Hematopoietic multipotent progenitor cell treated with erythropoietin and hydrocortisone succinate and interleukin-3 and kit ligand, for 4 days (in vitro differentiated cells): Measurements from ENCODE around the gene ATP10A.
"Not testable (repeated sequence)": the region's sequence is repeated elsewhere in the genome, so short reads cannot be mapped to it uniquely, and the experiment has no call there.

Source experiments
- DNase-seq: peaks from one replicate; pipeline ENCODE4 v3.0.0-alpha.2; 2015

The ATP10A gene

DNA sequence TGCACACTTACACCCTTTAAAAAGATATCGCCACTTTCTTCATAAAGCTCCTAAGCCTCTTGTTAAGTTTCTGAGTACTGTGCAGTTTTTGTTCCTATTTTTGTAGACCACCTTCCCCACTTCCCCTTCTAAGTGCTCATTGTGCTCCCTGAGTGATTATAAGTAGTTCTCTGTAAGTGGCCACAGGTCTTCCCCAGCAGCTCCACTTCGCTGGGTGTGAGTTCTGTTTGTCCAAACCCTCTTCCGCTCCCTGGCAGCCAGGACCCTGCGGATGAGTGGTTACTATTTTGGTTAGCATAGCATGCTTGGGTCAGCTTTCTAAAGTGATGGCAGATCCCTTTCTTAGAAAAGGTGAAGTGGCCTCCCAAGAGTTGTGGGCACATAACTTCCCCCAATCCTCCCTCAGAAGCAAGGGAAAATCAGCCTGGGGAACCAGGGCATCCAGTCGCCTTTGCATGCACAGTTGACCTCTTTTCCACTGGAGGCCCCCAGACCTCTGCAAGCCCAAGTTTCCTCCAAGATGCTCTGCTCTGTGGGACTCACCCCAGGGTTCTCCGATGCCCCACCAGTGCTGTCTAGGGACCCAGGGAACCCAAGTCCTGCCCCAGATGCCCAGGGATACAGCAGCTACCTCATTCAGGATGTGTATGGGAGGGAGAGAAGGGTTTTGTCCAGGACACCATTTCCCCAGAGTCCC, 69.6 kb downstream of the ATP10A start:
- peak; percentile 77 for DNase-seq

DNA sequence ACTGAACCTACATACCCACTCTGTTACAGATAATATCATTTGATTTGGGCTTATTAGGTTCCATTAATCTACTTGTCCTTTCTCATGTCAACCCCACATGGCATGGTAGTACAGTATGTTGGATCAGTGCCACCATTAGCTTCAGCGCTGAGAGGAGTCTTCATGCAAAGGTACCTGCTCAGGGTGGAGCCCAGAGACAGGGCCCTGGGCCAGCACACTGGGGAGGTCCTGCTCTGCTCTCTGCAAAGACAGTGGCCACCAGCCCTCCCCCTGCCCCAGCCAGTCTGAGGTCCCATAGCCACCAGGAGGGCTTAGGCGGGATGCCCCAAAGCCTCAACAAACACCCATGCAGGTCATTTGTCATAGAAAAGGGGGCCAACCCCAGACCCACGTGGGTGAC, 71.0 kb downstream of the ATP10A start:
- no peak for DNase-seq

DNA sequence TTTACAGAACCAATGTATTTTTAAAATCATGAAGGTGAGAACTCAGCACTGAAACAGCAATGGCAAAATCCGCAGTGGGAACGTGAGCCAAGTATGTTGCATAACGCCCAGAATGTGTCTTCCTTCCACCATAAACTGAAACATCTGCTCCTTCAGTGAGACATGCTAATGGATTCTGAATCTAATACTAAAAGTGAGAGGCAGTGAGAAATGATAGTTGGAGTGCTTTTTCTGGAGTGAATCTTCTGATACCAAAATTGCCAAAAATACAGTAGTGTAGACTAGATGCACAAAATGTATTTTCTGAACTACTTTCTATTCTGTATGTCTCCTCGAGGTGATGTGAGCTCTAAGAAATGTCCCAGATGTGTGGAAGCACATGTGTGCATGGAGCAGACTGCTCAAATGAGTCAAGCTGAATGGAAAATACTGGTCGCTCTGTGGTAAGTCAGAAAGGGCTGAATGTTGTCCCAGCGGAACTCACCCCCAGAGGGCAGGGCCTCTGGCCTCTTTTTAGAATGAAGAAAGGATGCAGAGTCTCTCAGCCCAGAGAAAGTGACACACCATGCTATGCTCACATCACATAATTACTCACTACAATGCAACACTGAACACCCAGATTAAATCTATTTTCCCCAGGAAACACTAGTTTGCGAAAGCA, 73.0 kb downstream of the ATP10A start:
- no peak for DNase-seq

DNA sequence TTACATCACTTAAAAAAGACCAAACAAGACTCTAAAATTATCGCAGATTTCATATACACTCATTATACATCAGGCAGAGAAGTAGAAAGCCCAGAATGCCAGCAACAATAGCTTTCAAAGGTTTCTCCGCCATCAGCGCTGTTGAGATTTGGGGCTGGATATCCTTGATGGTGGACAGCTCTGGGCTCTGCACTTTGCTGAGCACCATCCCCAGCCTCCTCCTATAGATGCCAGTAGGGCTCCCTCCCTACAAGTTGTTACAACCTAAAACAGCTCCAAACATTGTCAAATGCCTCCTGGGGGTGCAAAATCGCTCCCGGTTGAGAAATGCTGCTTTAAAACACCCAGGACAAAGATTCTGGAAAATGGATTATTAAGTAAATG, 73.5 kb downstream of the ATP10A start:
- DNase-seq: no peak

DNA sequence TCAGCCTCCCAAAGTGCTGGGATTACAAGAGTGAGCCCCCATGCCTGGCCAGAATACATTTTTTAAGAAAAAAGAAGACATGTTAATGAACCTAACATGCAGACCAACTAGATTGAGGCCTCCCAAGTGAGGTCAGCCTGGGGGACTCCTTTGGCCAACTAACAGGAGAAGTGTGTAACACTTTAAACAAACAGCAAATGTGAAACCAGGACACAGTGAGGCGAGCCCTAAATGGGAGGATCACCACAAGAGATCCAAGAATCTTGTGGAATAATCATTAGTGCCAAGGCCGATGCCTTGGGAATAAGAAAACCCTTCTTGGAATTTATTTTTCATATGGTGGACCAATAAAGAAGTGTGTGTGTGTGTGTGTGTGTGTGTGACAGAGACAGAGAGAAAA, 73.9 kb downstream of the ATP10A start:
- DNase-seq: no peak

DNA sequence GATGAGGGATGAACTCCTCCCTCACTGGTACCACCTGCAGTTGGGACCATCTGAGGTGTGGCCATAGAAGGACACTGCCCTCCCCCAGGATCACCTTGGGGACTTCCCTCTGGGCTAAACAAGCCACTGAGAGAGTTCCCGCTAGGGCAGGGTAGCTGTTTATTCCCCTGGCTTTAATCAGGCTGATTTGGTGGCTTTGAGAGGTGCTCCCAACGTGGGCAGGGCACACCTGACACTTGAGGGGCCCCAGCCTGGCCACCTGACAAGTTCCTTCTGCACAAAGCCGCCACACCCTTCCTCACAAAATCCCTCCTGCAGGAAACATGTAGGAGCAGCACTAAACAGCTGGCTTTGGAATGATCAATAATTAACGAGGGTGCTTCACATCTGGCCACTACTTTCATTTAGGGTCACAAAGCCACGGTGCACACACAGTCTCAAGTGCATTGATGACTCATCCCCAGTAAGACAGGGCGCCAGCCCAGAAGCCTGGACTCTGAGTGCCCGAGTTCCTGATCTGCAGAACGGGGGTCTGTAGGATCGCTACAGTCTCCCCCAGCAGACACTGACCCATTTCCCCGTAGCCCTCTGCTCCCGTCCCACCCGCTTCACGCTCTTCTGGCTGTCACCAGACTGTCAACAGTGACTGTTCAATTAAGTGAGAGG, 75.1 kb downstream of the ATP10A start:
- no peak for DNase-seq

DNA sequence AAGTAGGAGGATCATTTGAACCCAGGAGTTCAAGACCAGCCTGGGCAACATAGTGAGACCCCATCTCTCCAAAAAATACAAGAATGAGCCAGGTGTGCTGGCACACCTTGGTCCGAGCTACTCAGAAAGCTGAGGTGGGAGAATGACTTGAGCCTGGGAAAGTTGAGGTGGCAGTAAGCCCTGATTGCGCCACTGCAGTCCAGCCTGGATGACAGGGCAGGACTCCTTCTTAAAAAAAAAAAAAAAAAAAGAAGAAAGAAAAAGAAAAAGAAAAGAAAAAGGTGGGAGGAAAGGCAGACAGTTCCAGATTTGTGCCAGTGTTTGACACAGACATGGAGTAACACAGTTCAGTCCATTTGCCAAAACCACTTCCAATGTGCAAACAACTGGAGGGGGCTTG, 75.7 kb downstream of the ATP10A start:
- no peak for DNase-seq

DNA sequence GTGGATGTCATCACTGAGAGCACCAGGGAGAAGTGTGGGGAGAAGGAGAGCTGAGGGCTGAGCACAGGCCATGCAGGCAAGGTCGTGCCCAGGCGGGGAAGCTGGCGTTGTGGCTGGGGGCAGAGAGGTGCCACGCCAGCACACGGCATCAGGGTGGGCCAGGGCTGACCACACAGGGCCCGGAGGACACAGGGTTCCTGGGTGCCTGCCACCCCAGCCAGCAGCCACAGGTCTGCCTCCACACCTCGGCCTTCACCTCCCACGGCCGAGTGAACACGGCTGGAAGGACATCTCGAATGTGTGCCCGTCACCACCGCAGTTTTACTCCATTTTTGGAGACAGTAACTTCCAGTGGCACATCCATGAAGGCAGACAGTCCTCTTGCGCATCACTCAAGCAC, 77.1 kb downstream of the ATP10A start:
- DNase-seq: no peak

DNA sequence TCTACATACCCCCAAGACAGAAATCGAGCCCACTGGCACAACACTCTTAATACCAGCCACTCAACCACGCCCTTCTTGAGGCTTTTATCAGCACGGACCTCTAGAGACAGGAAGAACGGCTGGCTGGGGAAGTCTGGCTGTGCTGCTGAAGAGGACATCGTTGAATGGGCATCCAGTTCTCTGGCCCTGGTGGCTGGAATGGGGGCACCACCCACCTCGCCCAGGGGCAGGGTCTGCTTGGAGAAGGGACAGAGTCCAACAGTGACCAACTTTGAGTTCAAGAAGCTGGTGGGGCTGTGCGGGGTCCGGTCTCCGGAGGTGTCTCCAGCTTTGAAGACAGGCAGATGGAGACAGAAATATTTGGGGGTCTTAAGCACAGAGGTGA, 77.5 kb downstream of the ATP10A start:
- peak; percentile 79 for DNase-seq

DNA sequence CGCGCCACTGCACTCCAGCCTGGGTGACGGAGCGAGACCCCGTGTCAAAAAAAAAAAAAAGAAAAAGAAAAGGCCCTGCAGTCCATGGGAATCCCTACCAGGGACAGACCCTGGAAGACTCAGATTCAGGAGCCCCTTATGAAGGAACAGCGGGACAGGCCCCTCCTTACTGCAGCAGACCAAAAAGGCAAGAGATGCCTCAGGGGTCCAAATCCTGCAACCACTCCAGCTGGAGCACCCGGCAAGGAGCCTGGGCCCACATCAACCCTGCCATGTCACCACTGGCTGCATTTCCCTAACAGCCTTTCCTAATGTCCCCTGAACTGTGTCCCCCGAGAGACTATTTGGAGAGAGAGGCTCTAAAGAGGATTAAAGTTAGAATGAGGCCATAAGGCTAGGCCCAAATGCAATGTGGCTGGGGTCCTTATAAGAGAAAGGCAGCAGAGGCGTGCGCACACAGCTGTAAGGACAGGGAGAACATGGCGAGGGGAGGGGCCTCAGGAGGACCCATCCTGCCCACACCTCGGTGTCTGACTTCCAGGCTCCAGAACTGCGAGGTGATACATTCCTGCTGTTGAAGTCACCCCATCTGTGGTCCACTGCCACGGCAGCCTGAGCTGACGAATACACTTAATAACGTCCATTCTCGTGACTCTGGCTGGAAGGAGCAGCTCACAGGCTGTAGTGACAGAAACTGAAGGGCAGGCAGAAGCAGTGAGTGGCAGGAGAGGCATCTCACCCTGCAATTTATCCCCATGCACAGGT, 78.1 kb downstream of the ATP10A start:
- DNase-seq: no peak

DNA sequence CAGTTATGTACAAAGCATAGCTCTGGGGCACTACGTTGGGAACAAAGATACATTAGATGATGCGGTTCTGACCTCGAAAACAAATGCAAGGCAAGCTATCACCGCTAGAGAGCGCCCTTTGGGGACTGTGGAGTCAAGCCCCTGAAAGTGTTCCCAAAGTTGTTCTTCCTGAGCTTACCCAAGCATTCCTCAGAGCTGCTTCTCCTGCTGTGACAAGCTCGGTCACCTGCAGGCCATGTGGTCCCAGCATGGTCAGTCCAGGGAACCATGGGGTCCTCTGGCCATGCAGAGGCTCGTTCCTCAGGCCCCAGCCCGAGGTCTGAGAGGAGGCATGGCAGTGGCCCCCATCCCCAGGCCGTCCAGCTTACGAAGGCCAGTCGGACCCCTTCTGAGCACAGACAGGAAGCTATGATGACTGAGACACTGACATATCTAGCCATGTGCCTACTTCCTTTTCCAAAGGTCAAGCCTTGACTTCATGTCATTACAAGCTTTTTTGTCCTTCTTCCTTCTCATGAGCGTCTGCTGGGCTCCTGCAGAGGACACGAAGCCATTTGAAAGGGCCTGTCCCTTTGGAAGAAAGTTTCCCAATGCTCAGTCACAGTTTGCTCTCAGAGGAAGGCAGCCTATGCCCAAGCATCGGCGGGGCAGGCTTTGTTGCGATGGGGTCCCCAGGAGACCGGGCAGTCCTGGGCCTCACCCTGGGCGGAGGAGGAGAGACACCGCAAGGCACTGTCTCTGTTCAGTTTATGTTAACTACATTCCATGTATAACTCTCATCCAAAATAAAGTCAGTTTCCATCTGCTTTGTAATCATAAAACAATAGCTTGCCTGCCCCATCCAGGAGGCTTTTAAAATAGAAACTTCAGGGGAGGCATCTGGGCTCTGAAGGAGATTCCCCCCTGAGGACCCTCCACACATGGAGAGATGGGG, 79.3 kb downstream of the ATP10A start:
- DNase-seq: peak; percentile 50

DNA sequence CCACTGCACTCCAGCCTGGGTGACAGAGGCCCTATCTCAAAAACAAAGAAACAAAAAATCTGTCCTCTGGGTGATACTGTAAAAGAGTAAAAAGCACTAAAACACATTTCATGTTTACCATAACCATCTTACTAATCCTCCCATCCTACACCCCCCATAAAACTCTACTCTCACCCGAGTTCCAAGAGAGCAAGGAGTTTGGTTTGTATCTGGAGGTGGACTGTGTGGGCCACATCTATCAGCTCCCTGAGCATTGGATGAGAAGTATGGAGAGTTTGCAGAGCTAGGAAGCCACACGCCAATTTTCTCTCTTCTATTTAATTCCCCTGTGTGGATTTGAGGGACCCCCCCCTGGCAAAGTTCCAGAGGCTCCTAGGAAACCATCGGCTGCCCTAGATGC, 80.0 kb downstream of the ATP10A start:
- DNase-seq: no peak

DNA sequence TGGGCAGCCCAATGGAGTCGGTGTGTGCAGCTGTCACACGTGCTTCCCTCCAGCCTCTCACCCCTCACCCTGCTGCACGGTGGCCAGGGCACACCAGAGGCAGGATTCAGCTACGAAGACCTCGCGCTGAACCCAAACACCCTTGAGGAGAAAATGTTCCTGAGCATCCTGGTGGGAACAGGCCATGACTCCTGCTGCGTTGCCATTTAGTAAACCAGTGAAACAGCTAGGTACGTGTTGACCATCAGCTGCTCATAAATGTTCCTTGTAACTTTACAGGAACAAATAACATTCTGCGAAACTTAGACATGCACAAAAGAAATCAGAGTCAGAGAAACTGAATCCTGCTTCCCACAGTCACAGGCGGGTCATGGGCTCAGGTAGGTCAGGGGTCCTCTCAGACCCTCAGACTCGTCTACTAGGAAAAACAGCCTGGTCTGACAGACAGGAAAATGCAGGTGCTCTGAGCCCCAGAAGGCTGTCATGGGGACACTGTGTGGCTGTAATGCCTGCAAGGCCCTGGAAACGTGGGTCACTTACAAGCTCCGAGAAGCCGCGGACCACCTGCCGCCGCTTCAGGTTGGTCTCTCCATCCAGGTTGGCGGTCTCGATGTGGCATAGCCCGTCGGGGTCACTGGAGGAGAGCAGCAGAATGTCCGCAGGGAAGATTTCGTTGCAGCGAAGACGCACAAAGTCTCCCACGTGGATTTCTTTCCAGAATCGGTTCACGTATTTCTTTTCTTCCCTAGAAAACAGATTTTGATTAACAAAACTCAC, 82.5 kb downstream of the ATP10A start:
- no peak for DNase-seq

DNA sequence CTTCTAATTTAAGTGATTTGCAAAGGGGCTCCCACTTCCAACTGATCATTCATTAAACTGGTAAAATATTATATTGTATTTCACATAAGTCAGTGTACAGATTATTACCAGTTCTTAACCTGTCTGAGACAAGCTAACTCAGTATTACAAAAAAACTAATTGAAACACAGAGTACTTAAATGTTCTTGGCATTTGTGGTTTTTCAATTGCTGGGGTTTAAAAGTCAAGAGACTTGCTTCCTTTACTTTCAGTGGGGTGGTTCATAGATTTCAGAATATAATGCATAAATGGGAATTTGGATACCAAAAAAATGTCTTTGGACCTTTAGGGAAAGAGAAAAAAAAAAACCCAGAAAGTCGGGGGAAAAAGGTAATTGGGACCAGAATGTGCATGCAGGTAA, 85.0 kb downstream of the ATP10A start:
- peak; percentile 26 for DNase-seq

DNA sequence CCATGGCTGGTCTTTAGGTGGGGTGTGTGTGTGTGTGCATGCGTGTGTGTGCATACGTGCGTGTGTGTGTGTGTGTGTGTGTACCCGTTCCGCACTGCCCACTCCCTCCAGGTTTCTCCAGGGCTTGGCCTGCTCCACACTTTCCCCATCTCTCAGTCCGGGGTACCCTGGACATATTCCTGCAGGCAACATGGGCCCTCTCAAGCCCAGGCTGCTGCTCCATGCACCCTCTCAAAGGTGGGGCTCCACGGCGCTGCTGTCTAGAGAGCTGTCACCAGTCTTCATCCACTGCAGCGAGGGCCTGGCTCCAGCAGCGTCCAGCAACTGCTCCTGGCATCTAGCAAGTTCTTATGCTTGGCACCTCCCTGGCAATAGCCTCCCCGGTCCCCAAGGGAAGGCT, 86.1 kb downstream of the ATP10A start:
- DNase-seq: no peak

DNA sequence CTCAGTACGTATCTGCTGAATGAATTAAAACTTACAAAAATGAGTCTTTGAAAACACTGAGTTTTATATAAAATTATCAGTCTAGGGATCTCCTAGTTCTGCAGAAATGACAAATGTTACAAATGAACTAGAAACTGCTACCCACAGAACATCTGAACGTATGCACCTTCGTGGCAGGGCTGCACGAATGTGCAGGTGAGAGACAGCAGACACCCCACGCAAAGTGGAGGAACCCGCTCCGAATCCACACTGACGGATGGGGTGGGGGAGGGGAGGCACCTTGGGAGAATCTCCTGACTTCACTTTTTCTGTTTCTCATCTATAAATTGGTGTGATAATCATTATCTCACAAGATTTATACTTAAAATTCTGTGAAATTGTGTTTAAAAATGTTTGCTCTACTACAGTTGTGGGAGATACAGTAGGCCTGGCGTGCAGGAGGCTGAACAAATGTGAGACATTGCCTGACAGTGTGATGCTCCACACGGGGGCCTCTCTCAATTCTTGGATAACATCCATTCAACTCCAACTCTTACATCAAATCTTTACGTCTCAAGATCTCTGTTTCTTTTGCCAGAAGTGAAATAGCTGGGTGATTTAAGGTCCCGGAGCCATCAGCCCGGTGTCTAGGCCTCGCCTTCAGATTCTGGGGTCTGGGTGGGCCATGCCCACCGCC, 86.9 kb downstream of the ATP10A start:
- DNase-seq: no peak

DNA sequence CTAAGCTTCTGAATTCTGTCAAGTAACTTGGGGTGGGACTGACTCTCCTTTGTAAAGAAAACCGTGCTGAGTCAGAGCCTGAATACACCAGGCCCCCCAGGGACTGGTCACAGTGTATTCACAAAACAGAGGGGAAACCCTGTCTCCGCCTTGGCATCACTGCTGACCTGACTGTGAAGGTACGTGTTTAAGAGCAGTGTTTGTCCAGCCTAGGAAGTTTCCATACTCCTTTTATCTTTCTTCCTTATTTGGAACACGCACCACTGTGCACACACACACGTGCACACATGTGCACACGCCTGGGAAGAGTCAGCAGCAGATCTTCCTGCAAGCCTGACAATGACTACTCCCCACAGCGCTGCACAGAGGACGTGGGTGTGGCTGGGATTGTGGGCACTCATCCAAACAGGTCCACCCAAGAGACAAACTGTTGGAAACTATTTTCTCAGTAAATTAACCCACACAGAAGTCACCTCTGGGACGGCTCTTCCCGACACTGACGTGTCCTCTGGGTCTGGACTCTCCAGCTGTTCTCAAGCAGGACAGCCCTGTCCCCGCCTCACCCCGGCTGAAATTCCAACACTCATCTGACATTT, 87.7 kb downstream of the ATP10A start:
- peak; percentile 71 for DNase-seq

DNA sequence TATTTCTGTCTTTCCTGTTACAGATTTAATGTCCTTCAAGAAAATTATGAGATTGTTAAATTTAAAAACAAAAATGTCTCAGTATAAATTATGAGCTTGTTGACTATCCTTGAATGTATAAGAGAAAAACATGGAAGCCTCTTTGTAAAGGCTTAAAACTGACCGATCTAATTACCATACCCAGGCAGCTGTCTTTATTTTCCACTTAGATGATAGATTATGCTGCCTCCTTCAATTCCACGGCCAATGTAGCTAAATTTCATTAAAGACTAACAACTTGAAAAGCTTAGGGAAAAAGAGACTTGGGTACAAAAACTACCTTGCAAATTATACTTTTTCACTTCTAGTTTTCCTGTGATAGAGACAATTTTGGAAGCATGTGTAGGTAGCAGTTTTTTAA, 88.3 kb downstream of the ATP10A start:
- DNase-seq: no peak

DNA sequence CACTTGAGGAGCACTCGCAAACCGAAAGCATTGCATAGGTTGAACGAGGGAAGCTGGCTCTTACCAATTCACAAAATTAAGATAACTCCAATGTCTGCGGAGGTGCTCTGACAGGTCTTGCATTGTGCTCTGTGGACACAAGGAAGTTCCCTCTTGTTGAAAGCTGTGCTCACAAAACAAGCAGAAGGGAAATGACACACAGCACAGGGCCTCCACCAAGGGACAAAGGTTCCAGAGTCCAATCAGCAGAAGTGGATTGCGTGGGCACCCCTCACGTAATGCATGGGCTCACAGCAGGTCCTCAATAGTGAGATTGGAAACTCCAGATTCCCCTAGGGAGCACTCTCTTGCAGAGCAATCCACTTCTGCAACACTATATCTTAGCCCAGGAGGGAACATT, 89.9 kb downstream of the ATP10A start:
- no peak for DNase-seq

DNA sequence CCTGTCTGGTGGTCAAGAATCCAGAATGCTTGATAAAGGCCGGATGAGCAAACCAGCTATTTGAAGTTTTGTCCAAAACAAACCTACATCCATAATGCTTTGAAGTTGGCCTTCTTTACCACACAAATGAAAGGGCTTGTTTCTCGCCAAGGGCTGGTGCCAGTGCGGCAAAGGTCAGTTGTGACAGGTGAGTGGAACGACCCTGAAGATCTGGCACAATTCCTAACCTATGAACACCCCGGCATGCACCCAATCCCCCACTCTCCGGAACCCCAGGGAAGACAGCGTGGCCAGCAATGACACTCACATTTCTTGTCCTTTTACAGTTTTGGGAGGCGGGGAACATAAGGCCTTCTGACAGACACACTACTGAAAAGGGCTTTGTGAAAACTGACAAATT, 90.6 kb downstream of the ATP10A start:
- DNase-seq: no peak

DNA sequence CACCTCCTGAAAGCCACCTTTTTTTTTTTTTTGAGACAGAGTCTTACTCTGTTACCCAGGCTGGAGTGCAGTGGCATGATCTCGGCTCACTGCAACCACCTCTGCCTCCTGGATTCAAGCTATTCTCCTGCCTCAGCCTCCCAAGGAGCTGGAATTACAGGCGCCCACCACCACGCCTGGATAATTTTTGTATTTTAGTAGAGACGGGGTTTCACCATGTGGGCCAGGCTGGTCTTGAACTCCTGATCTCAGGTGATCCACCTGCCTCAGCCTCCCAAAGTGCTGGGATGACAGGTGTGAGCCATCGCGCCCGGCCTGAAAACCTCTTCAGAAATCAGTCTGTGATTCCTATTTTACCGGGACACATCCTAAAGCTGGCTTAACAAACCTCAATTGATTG, 91.4 kb downstream of the ATP10A start:
- DNase-seq: not testable (repeated sequence)
